ENCODE data around the gene DNAL1.
A peak's percentile ranks its signal among the peaks of the same experiment; 100 is the strongest.
"Not testable (repeated sequence)": the region's sequence is repeated elsewhere in the genome, so short reads cannot be mapped to it uniquely, and the experiment has no call there.

The DNAL1 gene

DNA sequence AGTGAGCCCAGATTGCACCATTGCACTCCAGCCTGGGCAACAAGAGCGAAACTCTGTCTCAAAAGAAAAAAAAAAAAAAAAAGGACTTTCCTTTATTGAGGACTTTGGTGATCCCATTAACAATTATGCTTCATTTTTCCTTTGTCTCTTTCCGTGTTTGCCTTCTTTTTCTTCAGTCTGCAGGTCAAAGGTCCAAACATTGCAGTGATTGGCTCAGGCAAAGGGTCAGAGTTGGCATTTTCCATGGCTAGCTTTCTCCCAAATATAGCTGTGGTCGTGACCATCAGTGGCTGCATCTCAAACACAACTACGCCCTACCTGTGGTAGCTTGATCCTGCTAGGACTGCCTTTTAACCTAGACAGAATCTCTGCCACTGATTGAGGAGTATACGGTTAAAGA, 7.0 kb upstream of the DNAL1 start:
- DNase-seq (ENCODE audit: low read depth): no peak
- H3K4me3 ChIP-seq (ENCODE audit: low read depth, low read length): no peak overlapping the region
- TF ChIP-seq, protein P1, sequence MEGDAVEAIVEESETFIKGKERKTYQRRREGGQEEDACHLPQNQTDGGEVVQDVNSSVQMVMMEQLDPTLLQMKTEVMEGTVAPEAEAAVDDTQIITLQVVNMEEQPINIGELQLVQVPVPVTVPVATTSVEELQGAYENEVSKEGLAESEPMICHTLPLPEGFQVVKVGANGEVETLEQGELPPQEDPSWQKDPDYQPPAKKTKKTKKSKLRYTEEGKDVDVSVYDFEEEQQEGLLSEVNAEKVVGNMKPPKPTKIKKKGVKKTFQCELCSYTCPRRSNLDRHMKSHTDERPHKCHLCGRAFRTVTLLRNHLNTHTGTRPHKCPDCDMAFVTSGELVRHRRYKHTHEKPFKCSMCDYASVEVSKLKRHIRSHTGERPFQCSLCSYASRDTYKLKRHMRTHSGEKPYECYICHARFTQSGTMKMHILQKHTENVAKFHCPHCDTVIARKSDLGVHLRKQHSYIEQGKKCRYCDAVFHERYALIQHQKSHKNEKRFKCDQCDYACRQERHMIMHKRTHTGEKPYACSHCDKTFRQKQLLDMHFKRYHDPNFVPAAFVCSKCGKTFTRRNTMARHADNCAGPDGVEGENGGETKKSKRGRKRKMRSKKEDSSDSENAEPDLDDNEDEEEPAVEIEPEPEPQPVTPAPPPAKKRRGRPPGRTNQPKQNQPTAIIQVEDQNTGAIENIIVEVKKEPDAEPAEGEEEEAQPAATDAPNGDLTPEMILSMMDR (conservative IDR thresholded peaks at IDR 0.05; ENCODE audit: low read depth, low read length): no peak

DNA sequence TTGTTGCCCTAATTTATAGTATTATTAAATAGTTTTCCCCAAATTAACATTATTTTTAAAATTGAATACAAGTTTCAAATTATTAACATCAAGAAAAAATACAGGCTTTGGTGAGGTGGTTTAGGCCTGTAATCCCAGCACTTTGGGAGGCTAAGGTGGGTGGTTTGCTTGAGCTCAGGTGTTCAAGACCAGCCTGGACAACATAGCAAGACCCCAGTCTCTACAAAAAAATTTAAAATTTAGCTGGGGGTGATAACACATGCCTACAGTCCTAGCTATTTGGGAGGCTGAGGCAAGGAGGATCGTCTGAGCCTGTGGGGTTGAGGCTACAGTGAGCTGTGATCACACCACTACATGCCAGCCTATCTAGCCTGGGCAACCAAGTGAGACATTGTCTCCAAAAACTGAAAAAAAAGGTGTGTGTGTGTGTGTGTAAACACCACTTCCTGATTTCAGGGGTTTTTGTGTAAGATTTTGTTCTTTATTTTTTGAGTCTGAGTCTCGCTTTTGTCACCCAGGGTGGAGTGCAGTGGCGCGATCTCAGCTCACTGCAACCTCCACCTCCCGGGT, 3.9 kb upstream of the DNAL1 start:
- no peak for DNase-seq (ENCODE audit: low read depth)
- TF ChIP-seq, protein P1 (conservative IDR thresholded peaks at IDR 0.05; ENCODE audit: low read depth, low read length): no peak
- H3K4me3 ChIP-seq (ENCODE audit: low read depth, low read length): no peak overlapping the region

DNA sequence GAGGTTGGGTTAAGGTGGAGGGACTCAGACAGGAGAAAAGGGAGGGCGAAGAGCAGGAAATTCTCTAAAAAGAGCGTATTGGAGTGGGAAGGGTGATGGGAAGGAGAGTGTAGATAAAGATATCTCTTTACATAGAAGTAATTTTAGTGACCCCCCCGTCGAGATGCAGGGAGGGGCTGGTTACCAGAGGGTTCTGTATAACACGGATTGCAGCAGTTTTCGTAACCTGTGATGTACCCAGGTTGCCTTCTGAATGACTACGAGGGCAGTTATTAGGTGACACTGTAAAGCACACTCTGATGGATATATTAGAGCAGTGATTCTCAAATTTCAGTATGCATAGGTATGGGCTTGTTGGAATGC, 443 bp downstream of the DNAL1 start:
- DNase-seq (ENCODE audit: low read depth): no peak
- TF ChIP-seq, protein P1 (conservative IDR thresholded peaks at IDR 0.05; ENCODE audit: low read depth, low read length): no peak
- H3K4me3 ChIP-seq (ENCODE audit: low read depth, low read length): peak overlapping the region; percentile 97

DNA sequence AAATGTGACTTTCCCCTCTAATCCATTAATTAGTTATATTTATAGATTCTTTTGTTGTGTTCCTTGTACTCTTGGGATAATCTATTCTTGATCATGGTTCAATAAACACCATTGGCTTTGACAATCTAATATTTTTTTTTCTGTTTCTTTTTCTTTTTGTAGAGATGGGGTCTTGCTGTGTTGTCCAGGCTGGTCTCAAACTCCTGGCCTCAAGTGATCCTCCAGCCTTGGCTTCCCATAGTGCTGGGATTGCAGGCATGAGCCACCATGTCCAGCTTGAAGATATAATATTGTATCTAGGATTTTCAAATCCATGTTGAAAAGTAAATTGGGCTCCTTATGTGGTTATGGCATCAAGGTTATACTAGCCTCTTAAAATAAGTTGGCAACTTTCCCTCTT, 6.2 kb downstream of the DNAL1 start:
- DNase-seq (ENCODE audit: low read depth): no peak
- no peak overlapping the region for H3K4me3 ChIP-seq (ENCODE audit: low read depth, low read length)
- TF ChIP-seq, protein P1 (conservative IDR thresholded peaks at IDR 0.05; ENCODE audit: low read depth, low read length): no peak

DNA sequence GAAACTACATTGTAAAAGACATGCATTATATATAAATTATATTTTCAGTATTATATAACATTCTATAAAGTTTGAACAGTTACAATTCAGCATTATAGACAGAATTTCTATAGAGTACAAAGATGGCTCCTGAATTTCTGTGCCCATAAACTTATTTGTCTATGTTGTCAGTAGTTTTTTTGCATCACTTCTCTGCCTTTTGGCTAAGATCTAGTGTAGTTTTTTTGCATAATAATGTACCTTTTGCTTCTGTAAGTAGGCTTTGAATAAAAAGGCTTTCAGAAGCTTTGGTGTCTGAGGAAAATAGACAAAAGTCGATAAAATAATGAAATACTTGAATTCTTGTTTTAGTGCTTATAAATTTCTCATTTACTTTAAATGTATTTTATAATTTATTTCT, 11.1 kb downstream of the DNAL1 start:
- DNase-seq (ENCODE audit: low read depth): no peak
- TF ChIP-seq, protein P1 (conservative IDR thresholded peaks at IDR 0.05; ENCODE audit: low read depth, low read length): no peak

DNA sequence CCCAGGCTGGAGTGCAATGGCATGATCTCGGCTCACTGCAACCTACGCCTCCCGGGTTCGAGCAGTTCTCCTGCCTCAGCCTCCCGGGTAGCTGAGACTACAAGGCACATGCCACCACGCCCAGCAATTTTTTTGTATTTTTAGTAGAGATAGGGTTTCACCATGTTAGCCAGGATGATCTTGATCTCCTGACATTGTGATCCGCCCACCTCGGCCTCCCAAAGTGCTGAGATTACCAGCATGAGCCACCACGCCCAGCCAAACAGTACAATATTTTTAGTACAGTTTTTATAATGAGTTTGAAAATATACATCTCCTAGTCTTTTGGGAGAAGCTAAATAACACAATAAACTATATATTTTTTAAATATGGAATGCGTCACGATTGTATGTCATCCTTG, 14.4 kb downstream of the DNAL1 start:
- H3K4me3 ChIP-seq (ENCODE audit: low read depth, low read length); DNase-seq (ENCODE audit: low read depth): not testable (repeated sequence)

More for the DNA sequence above, 11.1 kb downstream of the DNAL1 start:
- no peak overlapping the region for H3K4me3 ChIP-seq (ENCODE audit: low read depth, low read length)

DNA sequence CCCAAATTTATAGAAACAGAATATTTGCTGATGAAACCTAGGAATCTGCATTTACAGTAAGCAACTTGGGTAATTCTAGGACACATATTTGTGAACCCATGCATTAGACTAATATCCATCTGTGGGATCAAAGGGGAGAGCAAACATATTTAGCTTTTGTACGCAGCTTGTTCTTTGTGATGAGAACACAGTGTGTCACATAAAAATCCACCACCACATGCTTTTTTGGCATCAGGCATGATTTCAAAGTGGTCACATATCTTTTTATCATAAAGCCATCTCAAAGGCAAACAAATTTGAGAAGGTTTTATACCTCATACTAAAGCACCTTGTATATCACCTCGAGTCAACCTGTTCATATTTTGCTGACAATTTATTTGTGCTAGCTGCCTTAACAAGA, 15.7 kb downstream of the DNAL1 start:
- TF ChIP-seq, protein P1 (conservative IDR thresholded peaks at IDR 0.05; ENCODE audit: low read depth, low read length): no peak
- DNase-seq (ENCODE audit: low read depth): no peak
- H3K4me3 ChIP-seq (ENCODE audit: low read depth, low read length): no peak overlapping the region
